ACC112 (cell line): ENCODE data around the gene UBE2J2.

Source experiments
- H2AFZ ChIP-seq: fragments of 200-600 bp; sonication (generic); one replicate; pipeline ENCODE4 v1.6.0; 2017; ENCODE audit warnings: antibody characterized with exemption, low read length; ENCODE audit not compliant: unreplicated experiment
- H3K27ac ChIP-seq: fragments of 200-600 bp; sonication (generic); 2 replicates; pipeline ENCODE4 v1.5.1; 2014; ENCODE audit warnings: low read depth, mild to moderate bottlenecking, antibody characterized with exemption, low read length, moderate library complexity
- H3K27me3 ChIP-seq: fragments of 200-600 bp; sonication (generic); 2 replicates; pipeline ENCODE4 v1.6.1; 2014; ENCODE audit warnings: mild to moderate bottlenecking, antibody characterized with exemption, low read length, moderate library complexity, mixed read lengths; ENCODE audit not compliant: insufficient read depth
- H3K36me3 ChIP-seq: fragments of 200-600 bp; sonication (generic); 2 replicates; pipeline ENCODE4 v1.6.1; 2016; ENCODE audit warnings: mild to moderate bottlenecking, antibody characterized with exemption, low read length, moderate library complexity, mixed read lengths; ENCODE audit not compliant: insufficient read depth
- H3K4me1 ChIP-seq: fragments of 200-600 bp; sonication (generic); one replicate; pipeline ENCODE4 v1.6.1; 2016; ENCODE audit warnings: low read length, mixed read lengths; ENCODE audit not compliant: insufficient read depth, unreplicated experiment, control insufficient read depth
- H3K4me3 ChIP-seq: fragments of 200-600 bp; sonication (generic); 2 replicates; pipeline ENCODE4 v1.5.1; 2014; ENCODE audit warnings: mild to moderate bottlenecking, low read depth, low read length
- H3K79me2 ChIP-seq: fragments of 200-600 bp; sonication (generic); one replicate; pipeline ENCODE4 v1.6.0; 2016; ENCODE audit warnings: low read length; ENCODE audit not compliant: control insufficient read depth, unreplicated experiment, insufficient read depth

UBE2J2 gene

DNA sequence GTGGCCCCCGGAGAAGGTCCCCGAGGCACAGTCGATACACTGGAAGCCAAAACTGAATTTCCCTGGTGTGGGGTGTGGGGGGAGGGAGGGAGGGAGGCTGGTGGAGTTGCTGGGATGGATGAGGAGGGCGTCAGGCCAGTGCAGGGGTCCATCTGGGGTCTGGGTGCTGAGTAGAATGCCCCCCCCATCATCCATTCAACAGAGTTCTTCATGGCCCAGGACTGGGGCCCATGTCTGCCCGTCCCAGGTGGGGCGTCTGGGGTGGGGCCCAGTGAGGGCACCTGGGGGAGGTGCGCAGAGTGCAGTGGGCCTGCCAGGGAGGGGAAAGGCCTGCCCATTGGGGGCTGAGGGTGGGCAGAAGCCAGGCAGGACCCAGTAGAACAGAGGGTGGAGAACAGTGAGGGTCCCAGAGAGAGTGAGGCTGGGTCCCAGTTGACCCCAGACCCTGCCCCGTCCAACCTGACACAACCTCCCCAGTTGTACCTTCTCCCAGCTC lies 69.2 kb downstream of the UBE2J2 start:
- Histone ChIP-seq H3K79me2 (no peaks in the 10 kb centered on the region), H3K36me3 (no peaks in the 10 kb centered on the region), H2AFZ (no peak overlapping the region), H3K27me3 (peaks cover 13% of the 10 kb centered on the region; the same call in 1 of the 2 replicates), H3K27ac (no peak overlapping the region), H3K4me3 (no peak overlapping the region), H3K4me1 (peaks cover 5% of the 10 kb centered on the region)
